HepG2 (cell line): ENCODE results near the gene WWC2. TPM values are rescaled to one million over a fixed set of nuclear protein-coding genes. Genes with fewer than 3 reads are reported as not detected.

Experiments
- ATAC-seq: fragments of 200-7000 bp; cut with Tn5 transposase; 3 replicates; pipeline ENCODE4 v1.9.1; 2020; ENCODE audit warnings: mild to moderate bottlenecking, moderate library complexity
- BruUV-seq: library from RNA; stranded (reverse); fragments of 400-500 nt; replicated peaks from 2 replicates; lab custom pipeline; 2021; lab: Mats Ljungman, UMichigan
- CTCF ChIA-PET: fragments of 300-600 bp; formaldehyde crosslinking; extraction: SDS; loops from one replicate; lab custom pipeline; 2021; ENCODE audit warnings: low total read pairs, inconsistent platforms, low intra/inter-chr PET ratio; lab: Yijun Ruan, JAX
- POLR2A ChIA-PET: fragments of 350-600 bp; sonication (Branson Sonifier 250); formaldehyde crosslinking; loops from one replicate; lab custom pipeline; 2020; ENCODE audit warnings: antibody characterized with exemption, inconsistent platforms; lab: Yijun Ruan, JAX
- DNase-seq: peaks from one replicate; pipeline ENCODE4 v3.0.0-alpha.2; 2015; ENCODE audit warnings: low spot score
- FAIRE-seq: peaks from 3 replicates; lab custom pipeline; 2011; peaks lifted over from hg19 to GRCh38; lab: Jason Lieb, UNC
- H2AFZ ChIP-seq: one replicate; pipeline ENCODE4 v1.6.1; 2011; ENCODE audit warnings: low read length, inconsistent platforms
- H3K27ac ChIP-seq: fragments of 300-600 bp; 3 replicates; pipeline ENCODE4 v1.8.0; 2011; ENCODE audit warnings: mixed run types, mild to moderate bottlenecking, mixed read lengths, low read length, inconsistent platforms; ENCODE audit not compliant: insufficient read depth; ENCODE audit errors: extremely low read length
- H3K27me3 ChIP-seq, 2 experiments: fragments of 200-600 bp in 1 of 2; 2 replicates in 1 of 2; 3 replicates in 1 of 2; pipeline versions ENCODE4 v1.6.0 to v1.8.0; 2011; ENCODE audit warnings: low read length in 2 of 2, mild to moderate bottlenecking in 2 of 2, moderate library complexity in 2 of 2, inconsistent platforms in 1 of 2; ENCODE audit not compliant: insufficient read depth in 2 of 2, control insufficient read depth in 1 of 2
- H3K36me3 ChIP-seq, 2 experiments: fragments of 200-600 bp in 1 of 2; replicated peaks in 1 of 2; 2 replicates in 1 of 2; 3 replicates in 1 of 2; pipeline versions ENCODE4 v1.5.1 to v1.8.0; 2011; ENCODE audit warnings: low read length in 2 of 2, inconsistent platforms in 1 of 2; ENCODE audit not compliant: insufficient read depth in 2 of 2, control insufficient read depth in 1 of 2
- H3K4me1 ChIP-seq: 2 replicates; pipeline ENCODE4 v1.5.1; 2012; ENCODE audit warnings: low read length, inconsistent platforms; ENCODE audit not compliant: insufficient read depth
- H3K4me2 ChIP-seq: 2 replicates; pipeline ENCODE4 v1.6.0; 2011; ENCODE audit warnings: low read depth, low read length, inconsistent platforms
- H3K4me3 ChIP-seq, 3 experiments: fragments of 200-600 bp in 1 of 3; sonication (generic), shearing (Covaris generic) in 1 of 3; replicated peaks in 1 of 3; 2 replicates each; pipeline ENCODE4 v1.5.1; 2011 to 2016; ENCODE audit warnings: low read length in 3 of 3, inconsistent platforms in 2 of 3, low read depth in 2 of 3, mild to moderate bottlenecking in 2 of 3, control low read depth in 1 of 3, mixed read lengths in 1 of 3; ENCODE audit not compliant: insufficient read depth in 1 of 3
- H3K79me2 ChIP-seq: one replicate; pipeline ENCODE4 v1.6.1; 2011; ENCODE audit warnings: low read length, inconsistent platforms; ENCODE audit not compliant: insufficient read depth
- H3K9ac ChIP-seq: 2 replicates; pipeline ENCODE4 v1.6.0; 2011; ENCODE audit warnings: mild to moderate bottlenecking, low read depth, low read length, inconsistent platforms; ENCODE audit not compliant: insufficient read depth
- H3K9me3 ChIP-seq: 2 replicates; pipeline ENCODE4 v1.5.1; 2012; ENCODE audit warnings: mild to moderate bottlenecking, low read length
- H4K20me1 ChIP-seq: 2 replicates; pipeline ENCODE4 v1.6.0; 2011; ENCODE audit warnings: inconsistent platforms, mild to moderate bottlenecking, low read length, moderate library complexity; ENCODE audit not compliant: insufficient read depth
- DPF2 ChIP-seq: sonication (generic); formaldehyde crosslinking; IDR thresholded peaks from 2 replicates; pipeline ENCODE4 v1.4.0; 2020; ENCODE audit warnings: mild to moderate bottlenecking, low read depth, missing genetic modification reagents, borderline replicate concordance
- HMG20A ChIP-seq: IDR thresholded peaks from 2 replicates; pipeline ENCODE4 v1.6.1; 2016; ENCODE audit warnings: borderline replicate concordance
- HNF1A ChIP-seq, 2 experiments: sonication (generic) in 1 of 2; formaldehyde crosslinking in 1 of 2; IDR thresholded peaks; 2 replicates each; pipeline versions ENCODE4 v1.4.0 to v1.6.1; 2016 to 2020; ENCODE audit warnings: borderline replicate concordance in 1 of 2, low read depth in 1 of 2, mild to moderate bottlenecking in 1 of 2, missing genetic modification reagents in 1 of 2
- HOMEZ ChIP-seq: IDR thresholded peaks from 2 replicates; pipeline ENCODE4 v1.6.1; 2016; ENCODE audit warnings: low read depth
- REL ChIP-seq: sonication (generic); formaldehyde crosslinking; conservative IDR thresholded peaks from 2 replicates; pipeline ENCODE4 v1.8.0; 2022; ENCODE audit warnings: mild to moderate bottlenecking, missing genetic modification reagents, moderate library complexity
- REST ChIP-seq, 2 experiments: IDR thresholded peaks; 2 replicates each; pipeline ENCODE4 v1.6.1; 2011 to 2012; ENCODE audit warnings: low read length in 2 of 2, borderline replicate concordance in 1 of 2, low read depth in 1 of 2, mild to moderate bottlenecking in 1 of 2, moderate library complexity in 1 of 2
- SMAD9 ChIP-seq: sonication (generic); formaldehyde crosslinking; IDR thresholded peaks from 2 replicates; pipeline ENCODE4 v1.5.1; 2020; ENCODE audit warnings: mild to moderate bottlenecking, missing genetic modification reagents
- TCF7 ChIP-seq: sonication (generic); IDR thresholded peaks from 2 replicates; pipeline ENCODE4 v1.6.1; 2016; ENCODE audit warnings: antibody characterized with exemption, low read depth
- THAP7 ChIP-seq: sonication (generic); formaldehyde crosslinking; IDR thresholded peaks from 2 replicates; pipeline ENCODE4 v1.8.1; 2023; ENCODE audit warnings: mild to moderate bottlenecking, missing genetic modification reagents
- ZFP62 ChIP-seq: sonication (generic); formaldehyde crosslinking; IDR thresholded peaks from 2 replicates; pipeline ENCODE4 v1.4.0; 2020; ENCODE audit warnings: missing genetic modification reagents
- WGBS: methylation state at CpG from one replicate; pipeline ENCODE4 v1.1.6; 2017; ENCODE audit warnings: low lambda C conversion rate; 5-methylcytosine and 5-hydroxymethylcytosine counted together
- in situ Hi-C: cut with HindIII; loops from 2 replicates; pipeline ENCODE4 v1.10.0; 2017; ENCODE audit warnings: low pct_unique_long_range_greater_than_20kb; ENCODE audit not compliant: extremely low pct_ligation_motif_present
- intact Hi-C: fragments of 100-400 bp; cut with micrococcal nuclease; formaldehyde crosslinking; loops from one replicate; pipeline ENCODE4 v1.10.0; 2022; ENCODE audit not compliant: unreplicated experiment
- polyA plus RNA-seq, 8 experiments: library from polyadenylated mRNA; depleted of rRNA in 3 of 8; stranded (reverse) in 7 of 8; unstranded in 1 of 8; fragments of >200 nt; fragmentation: Illumina TruSeq in 4 of 8; extraction: Trizol in 4 of 8; gene quantifications; 2 replicates each; pipeline versions ENCODE4 v1.2.1 to v1.2.3, GENCODE V29; 2011 to 2016; ENCODE audit warnings: low read depth in 4 of 8, missing spikeins in 1 of 8, mixed read lengths in 1 of 8; ENCODE audit not compliant: insufficient read depth in 1 of 8
- total RNA-seq, 5 experiments: library from RNA; depleted of rRNA; stranded (reverse); fragments of >200 nt; fragmentation: Illumina TruSeq; extraction: Trizol; gene quantifications; 2 replicates each; pipeline ENCODE4 v1.2.3, GENCODE V29; 2016; ENCODE audit warnings: low read depth in 1 of 5

The WWC2 gene
- total and polyA plus RNA-seq, 2 of the 13 experiments (the other 11 are each of a cell fraction or from before 2014, with no cell fraction given) = 40.0 to 50.1 TPM

GRCh38 chr4:183299464-183299863 is 200.4 kb downstream of the WWC2 start:
- ATAC-seq (no peak), FAIRE-seq (no peak), DNase-seq (no peak)
- Histone ChIP-seq H3K4me1 (no peaks in the 10 kb centered on the region), H3K27me3 (no peaks in the 10 kb centered on the region), H2AFZ (no peak overlapping the region), H3K79me2 (no peaks in the 10 kb centered on the region), H3K9me3 (no peaks in the 10 kb centered on the region), H3K27ac (no peak overlapping the region), H3K36me3 (peaks cover 7 to 43% of the 10 kb centered on the region in 2 experiments; a peak in 4 of 5 replicates), H4K20me1 (no peaks in the 10 kb centered on the region), H3K4me2 (no peak overlapping the region), H3K4me3 (no peak overlapping the region), H3K9ac (no peak overlapping the region)
- POLR2A ChIA-PET = no interaction called here
- intact Hi-C loops (no loop called here), in situ Hi-C loops (no loop called here)
- no TSS peak for BruUV-seq
- CTCF ChIA-PET = no interaction called here
- TF ChIP-seq SMAD9 (CRISPR knock-in tag) = no peak
- TF ChIP-seq HMG20A (CRISPR knock-in tag) = no peak
- TF ChIP-seq ZFP62 (CRISPR knock-in tag) = no peak
- no peak for TF ChIP-seq THAP7
- no peak for TF ChIP-seq TCF7
- no peak for TF ChIP-seq DPF2
- no peak for TF ChIP-seq REST (IDR thresholded peaks at IDR 0.05; ENCODE audit: borderline replicate concordance in 1 of 2, low read depth in 1 of 2, low read length in 2 of 2)
- TF ChIP-seq REL (CRISPR knock-in tag) = no peak
- no peak for TF ChIP-seq HOMEZ (CRISPR knock-in tag)
- no peak for TF ChIP-seq HNF1A (IDR thresholded peaks at IDR 0.05; ENCODE audit: low read depth)
- TF ChIP-seq HNF1A (CRISPR knock-in tag; IDR thresholded peaks at IDR 0.05; ENCODE audit: borderline replicate concordance) = no peak
- WGBS = 98% methylated on average over 2 of the region's 2 CpGs
